Type B pancreatic cell (in vitro differentiated cells): ENCODE measurements around the gene GGTLC1. TPM values are rescaled to one million over a fixed set of nuclear protein-coding genes. Genes with fewer than 3 reads are reported as not detected.

Experiments
- DNase-seq: peaks from one replicate; pipeline ENCODE4 v3.0.0; 2021; ENCODE audit warnings: mixed read lengths; ENCODE audit not compliant: unreplicated experiment; ENCODE audit errors: extremely low spot score
- H3K27ac Mint-ChIP-seq: 2 replicates; pipeline ENCODE4 v1.8.0; 2021; ENCODE audit warnings: mild to moderate bottlenecking, mixed read lengths
- H3K27me3 Mint-ChIP-seq: 2 replicates; pipeline ENCODE4 v1.8.0; 2021; ENCODE audit warnings: mixed read lengths
- H3K36me3 Mint-ChIP-seq: 2 replicates; pipeline ENCODE4 v1.8.0; 2021; ENCODE audit warnings: mixed read lengths
- H3K4me1 Mint-ChIP-seq: one replicate; pipeline ENCODE4 v1.8.0; 2021; ENCODE audit warnings: mixed read lengths; ENCODE audit not compliant: unreplicated experiment
- H3K4me3 Mint-ChIP-seq: 2 replicates; pipeline ENCODE4 v1.8.0; 2021; ENCODE audit warnings: mild to moderate bottlenecking, mixed read lengths
- H3K9me3 Mint-ChIP-seq: 2 replicates; pipeline ENCODE4 v1.8.0; 2021; ENCODE audit warnings: mixed read lengths
- CTCF ChIP-seq: fragments of 200-600 bp; sonication (generic); conservative IDR thresholded peaks from 2 replicates; pipeline ENCODE4 v1.5.0; 2021; ENCODE audit warnings: antibody characterized with exemption, mild to moderate bottlenecking
- total RNA-seq: library from RNA; stranded (reverse); gene quantifications from 2 replicates; pipeline ENCODE4 v1.2.1, GENCODE V29; 2021; ENCODE audit warnings: low replicate concordance

The GGTLC1 gene
- total RNA-seq, 1 donor from 2014 or later: not detected

- H3K27me3 Mint-ChIP-seq: no peaks in the 10 kb centered on the region
- H3K27ac Mint-ChIP-seq: no peak overlapping the region
- no peaks in the 10 kb centered on the region for H3K36me3 Mint-ChIP-seq
- no peak for TF ChIP-seq CTCF
- DNase-seq: no peak
- H3K9me3 Mint-ChIP-seq: no peaks in the 10 kb centered on the region
- H3K4me1 Mint-ChIP-seq: no peaks in the 10 kb centered on the region
- no peak overlapping the region for H3K4me3 Mint-ChIP-seq
These were observed 34.4 kb downstream of the GGTLC1 start for GRCh38 chr20:23954008-23954745.

DNA sequence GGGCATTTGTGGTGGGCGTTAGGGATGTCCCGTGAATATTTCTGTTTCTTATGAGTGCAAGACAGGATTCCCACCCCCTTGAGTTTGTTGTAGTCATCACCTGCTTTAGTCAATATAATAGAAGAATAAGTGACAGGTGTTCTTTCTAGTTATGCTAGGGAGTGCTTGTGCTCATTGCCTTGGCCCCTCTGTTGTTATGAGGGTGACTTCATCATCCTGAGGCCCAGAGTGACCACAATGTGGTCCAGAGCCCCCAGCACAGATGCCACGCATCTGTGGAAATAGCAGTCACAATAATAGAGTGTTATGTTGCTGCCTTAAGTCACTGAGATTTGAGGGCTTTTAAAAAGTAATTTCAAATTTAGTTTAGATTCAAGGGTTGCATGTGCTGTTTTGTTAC is 42.4 kb downstream of the GGTLC1 start:
- no peak for TF ChIP-seq CTCF
- Mint-ChIP-seq H3K9me3 (no peaks in the 10 kb centered on the region), H3K36me3 (no peaks in the 10 kb centered on the region), H3K27me3 (peaks cover 10% of the 10 kb centered on the region), H3K4me1 (no peaks in the 10 kb centered on the region), H3K4me3 (no peak overlapping the region), H3K27ac (no peak overlapping the region)
- DNase-seq: no peak

DNA sequence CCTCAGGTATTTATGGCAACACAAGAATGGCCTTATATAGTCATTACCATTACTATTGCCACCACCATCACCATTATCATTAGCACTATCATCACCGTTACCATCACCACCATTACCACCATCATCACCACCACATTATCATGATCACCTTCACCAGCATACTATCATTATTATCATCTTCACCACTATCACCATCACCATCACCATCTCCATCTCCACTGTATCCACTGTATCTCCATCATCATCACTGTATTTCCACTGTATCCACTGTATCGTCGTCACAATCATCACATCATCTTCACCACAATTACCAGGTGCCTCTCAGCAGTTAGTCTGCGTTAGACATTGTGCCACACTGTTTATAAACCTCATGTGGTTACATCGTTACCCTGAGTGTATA is 45.3 kb downstream of the GGTLC1 start:
- Mint-ChIP-seq H3K4me1 (no peaks in the 10 kb centered on the region), H3K27ac (no peak overlapping the region), H3K27me3 (peaks cover 10% of the 10 kb centered on the region), H3K9me3 (no peaks in the 10 kb centered on the region), H3K36me3 (no peaks in the 10 kb centered on the region), H3K4me3 (no peak overlapping the region)
- no peak for TF ChIP-seq CTCF
- no peak for DNase-seq

DNA sequence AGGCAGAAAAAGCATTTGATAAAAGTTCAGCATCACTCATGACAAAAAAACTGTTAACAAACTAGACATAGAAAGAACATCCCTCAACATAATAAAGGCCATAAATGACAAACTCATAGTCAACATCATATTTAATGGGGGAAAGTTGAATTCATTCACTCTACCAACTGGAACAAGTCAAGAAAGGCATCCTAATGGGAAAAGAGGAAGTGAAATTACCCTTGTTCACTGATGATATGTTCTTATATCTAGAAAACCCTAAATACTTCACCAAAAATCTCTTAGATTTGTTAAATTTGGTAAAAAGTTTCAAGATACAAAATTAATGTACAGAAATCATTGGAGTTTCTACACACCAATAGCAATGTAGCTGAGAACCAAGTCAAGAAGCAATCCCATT is 48.9 kb downstream of the GGTLC1 start:
- TF ChIP-seq CTCF: no peak
- no peak for DNase-seq
- H3K27me3 Mint-ChIP-seq: peaks cover 7% of the 10 kb centered on the region
- no peaks in the 10 kb centered on the region for H3K36me3 Mint-ChIP-seq
- H3K4me1 Mint-ChIP-seq: no peaks in the 10 kb centered on the region
- no peaks in the 10 kb centered on the region for H3K9me3 Mint-ChIP-seq
- no peak overlapping the region for H3K27ac Mint-ChIP-seq
- no peak overlapping the region for H3K4me3 Mint-ChIP-seq

- Mint-ChIP-seq H3K27ac (no peak overlapping the region), H3K36me3 (no peaks in the 10 kb centered on the region), H3K9me3 (no peaks in the 10 kb centered on the region), H3K4me1 (no peaks in the 10 kb centered on the region), H3K27me3 (peaks cover 10% of the 10 kb centered on the region), H3K4me3 (no peak overlapping the region)
- TF ChIP-seq CTCF: no peak
- no peak for DNase-seq
These were observed 49.5 kb downstream of the GGTLC1 start for GRCh38 chr20:23939063-23939462.

DNA sequence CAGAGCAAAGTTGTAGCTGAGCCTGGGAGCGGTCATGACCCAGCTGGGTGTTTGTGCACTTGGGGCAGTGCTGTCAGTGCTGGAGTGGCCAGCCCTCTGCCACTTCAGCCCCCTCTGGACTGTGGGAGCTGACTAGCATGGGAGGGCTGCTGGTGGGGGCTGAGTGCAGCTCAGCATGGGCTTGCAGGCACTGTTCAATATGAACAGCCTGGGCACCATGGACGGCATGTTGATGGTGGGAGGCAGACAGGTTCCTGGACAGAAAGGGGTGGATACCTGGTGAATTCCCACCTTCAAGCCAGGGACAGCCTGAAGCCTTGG is 50.5 kb downstream of the GGTLC1 start:
- no peak for DNase-seq
- Mint-ChIP-seq H3K9me3 (no peaks in the 10 kb centered on the region), H3K27ac (no peak overlapping the region), H3K27me3 (peaks cover 10% of the 10 kb centered on the region), H3K36me3 (no peaks in the 10 kb centered on the region), H3K4me3 (no peak overlapping the region), H3K4me1 (no peaks in the 10 kb centered on the region)
- TF ChIP-seq CTCF: no peak
